WI38 (cell line): ENCODE data around the gene DDX39A.

Experiments
- H3K4me3 ChIP-seq: 2 replicates; pipeline ENCODE4 v1.5.1; 2011; ENCODE audit warnings: low read depth, mild to moderate bottlenecking, control low read depth, low read length
- CTCF ChIP-seq: IDR thresholded peaks from 2 replicates; pipeline ENCODE4 v1.5.1; 2012; ENCODE audit warnings: low read depth, mild to moderate bottlenecking, control low read depth, low read length

The DDX39A gene

GRCh38 chr19:14416817-14417231, 2.3 kb downstream of the DDX39A start:
- no peak overlapping the region for H3K4me3 ChIP-seq
- no peak for TF ChIP-seq CTCF

DNA sequence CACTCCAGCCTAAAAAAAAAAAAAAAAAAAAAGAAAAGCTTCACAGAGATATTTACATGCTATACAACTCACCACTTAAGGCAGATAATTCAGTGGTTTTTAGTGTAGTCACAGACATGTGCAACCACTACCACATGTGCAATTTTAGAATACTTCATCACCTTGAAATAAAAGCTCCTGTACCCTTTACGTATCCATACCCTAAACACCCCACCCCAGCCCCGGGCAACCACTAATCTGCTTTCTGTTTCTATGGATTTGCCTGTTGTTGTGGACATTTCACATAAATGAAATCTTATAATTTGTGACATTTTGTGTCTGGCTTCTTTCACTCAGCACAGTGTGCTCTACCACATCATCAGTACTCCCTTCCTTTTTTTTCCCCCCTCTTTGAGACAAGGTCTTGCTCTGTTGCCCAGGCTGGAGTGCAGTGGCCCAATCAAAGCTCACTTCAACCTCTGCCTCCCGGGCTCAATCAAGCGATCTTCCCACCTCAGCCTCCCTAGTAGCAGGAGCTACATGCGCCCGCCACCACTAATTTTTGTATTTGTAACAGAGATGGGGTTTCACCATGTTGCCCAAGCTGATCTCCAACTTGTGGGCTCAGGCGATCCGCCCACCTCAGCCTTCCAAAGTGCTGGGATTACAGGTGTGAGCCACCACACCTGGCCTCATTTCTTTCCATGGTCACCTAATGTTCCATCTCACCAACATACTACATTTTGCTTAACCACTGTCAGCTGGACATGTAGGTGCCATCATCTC, 4.0 kb downstream of the DDX39A start:
- TF ChIP-seq CTCF, result no peak
- no peak overlapping the region for H3K4me3 ChIP-seq

DNA sequence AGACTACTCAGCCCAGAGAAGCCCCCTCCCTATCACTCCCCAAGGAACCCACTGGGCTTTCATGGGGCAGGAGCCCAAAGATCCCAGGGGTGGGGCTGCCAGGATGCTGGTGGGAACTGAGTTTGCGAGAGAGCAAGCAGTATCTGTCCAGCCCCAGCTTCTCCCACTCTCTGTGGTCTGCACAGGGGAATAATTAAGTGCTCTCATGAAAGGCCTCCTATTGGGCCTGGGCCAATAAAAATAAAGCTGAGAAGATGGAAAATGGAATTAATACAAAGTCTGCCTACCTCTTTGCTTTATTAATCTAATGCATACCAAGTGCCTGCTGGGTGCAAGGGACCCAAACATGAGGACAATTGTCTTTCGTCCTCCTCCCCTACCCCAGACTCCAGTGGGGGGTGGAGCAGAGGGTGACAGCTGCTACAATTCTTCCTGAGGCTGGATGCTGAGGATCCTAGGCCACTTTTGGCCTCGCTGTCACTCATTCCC, 5.4 kb downstream of the DDX39A start:
- no peak for TF ChIP-seq CTCF
- no peak overlapping the region for H3K4me3 ChIP-seq

DNA sequence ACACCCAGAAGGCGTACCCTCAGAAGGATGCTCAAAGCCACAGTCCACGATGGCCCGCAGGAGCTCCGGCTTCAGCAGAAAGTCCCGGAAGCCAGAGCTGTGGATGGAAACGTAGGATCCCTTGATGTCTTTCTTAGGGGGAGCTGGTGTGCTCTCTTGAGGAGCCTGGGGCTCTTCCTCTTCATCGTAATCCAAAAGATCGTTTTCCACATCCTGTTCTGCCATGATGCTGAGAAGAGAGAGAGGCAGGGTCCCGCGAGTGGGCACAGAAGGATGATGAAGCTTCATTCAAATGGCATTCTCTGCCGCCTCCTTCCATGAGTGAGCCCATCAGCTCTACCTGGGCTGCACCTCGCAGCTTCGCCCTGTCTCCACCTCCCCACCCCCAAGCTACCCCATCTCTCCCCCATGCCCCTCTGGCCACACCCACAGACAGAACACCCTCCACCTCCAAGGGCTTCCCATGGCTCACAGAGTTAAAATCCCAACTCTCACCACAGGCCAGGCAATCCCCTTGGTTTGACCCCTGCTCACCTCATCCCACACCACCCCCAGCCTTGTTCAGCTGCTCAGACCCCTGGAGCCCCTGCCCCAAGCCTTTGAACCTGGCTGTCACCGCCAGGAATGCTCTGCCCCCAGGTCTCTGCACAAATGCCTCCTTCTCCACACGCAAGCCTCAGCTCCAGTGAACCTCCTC, 6.0 kb downstream of the DDX39A start:
- no peak for TF ChIP-seq CTCF
- no peak overlapping the region for H3K4me3 ChIP-seq

GRCh38 chr19:14412324-14412995, 6.7 kb downstream of the DDX39A start:
- no peak for TF ChIP-seq CTCF
- no peak overlapping the region for H3K4me3 ChIP-seq

GRCh38 chr19:14411938-14412245, 7.2 kb downstream of the DDX39A start:
- no peak overlapping the region for H3K4me3 ChIP-seq
- no peak for TF ChIP-seq CTCF
